HepG2 (cell line): ENCODE results near the gene PDE1C. TPM values are rescaled to one million over a fixed set of nuclear protein-coding genes. Genes with fewer than 3 reads are reported as not detected.

ENCODE experiments used
- ATAC-seq: fragments of 200-7000 bp; cut with Tn5 transposase; 3 replicates; pipeline ENCODE4 v1.9.1; 2020; ENCODE audit warnings: mild to moderate bottlenecking, moderate library complexity
- BruUV-seq: library from RNA; stranded (reverse); fragments of 400-500 nt; replicated peaks from 2 replicates; lab custom pipeline; 2021; lab: Mats Ljungman, UMichigan
- CTCF ChIA-PET: fragments of 300-600 bp; formaldehyde crosslinking; extraction: SDS; loops from one replicate; lab custom pipeline; 2021; ENCODE audit warnings: low total read pairs, inconsistent platforms, low intra/inter-chr PET ratio; lab: Yijun Ruan, JAX
- POLR2A ChIA-PET: fragments of 350-600 bp; sonication (Branson Sonifier 250); formaldehyde crosslinking; loops from one replicate; lab custom pipeline; 2020; ENCODE audit warnings: antibody characterized with exemption, inconsistent platforms; lab: Yijun Ruan, JAX
- DNase-seq: peaks from one replicate; pipeline ENCODE4 v3.0.0-alpha.2; 2015; ENCODE audit warnings: low spot score
- FAIRE-seq: peaks from 3 replicates; lab custom pipeline; 2011; peaks lifted over from hg19 to GRCh38; lab: Jason Lieb, UNC
- H2AFZ ChIP-seq: one replicate; pipeline ENCODE4 v1.6.1; 2011; ENCODE audit warnings: low read length, inconsistent platforms
- H3K27ac ChIP-seq: fragments of 300-600 bp; 3 replicates; pipeline ENCODE4 v1.8.0; 2011; ENCODE audit warnings: mixed run types, mild to moderate bottlenecking, mixed read lengths, low read length, inconsistent platforms; ENCODE audit not compliant: insufficient read depth; ENCODE audit errors: extremely low read length
- H3K27me3 ChIP-seq, 2 experiments: fragments of 200-600 bp in 1 of 2; 2 replicates in 1 of 2; 3 replicates in 1 of 2; pipeline versions ENCODE4 v1.6.0 to v1.8.0; 2011; ENCODE audit warnings: low read length in 2 of 2, mild to moderate bottlenecking in 2 of 2, moderate library complexity in 2 of 2, inconsistent platforms in 1 of 2; ENCODE audit not compliant: insufficient read depth in 2 of 2, control insufficient read depth in 1 of 2
- H3K36me3 ChIP-seq, 2 experiments: fragments of 200-600 bp in 1 of 2; replicated peaks in 1 of 2; 2 replicates in 1 of 2; 3 replicates in 1 of 2; pipeline versions ENCODE4 v1.5.1 to v1.8.0; 2011; ENCODE audit warnings: low read length in 2 of 2, inconsistent platforms in 1 of 2; ENCODE audit not compliant: insufficient read depth in 2 of 2, control insufficient read depth in 1 of 2
- H3K4me1 ChIP-seq: 2 replicates; pipeline ENCODE4 v1.5.1; 2012; ENCODE audit warnings: low read length, inconsistent platforms; ENCODE audit not compliant: insufficient read depth
- H3K4me2 ChIP-seq: 2 replicates; pipeline ENCODE4 v1.6.0; 2011; ENCODE audit warnings: low read depth, low read length, inconsistent platforms
- H3K4me3 ChIP-seq, 3 experiments: fragments of 200-600 bp in 1 of 3; sonication (generic), shearing (Covaris generic) in 1 of 3; replicated peaks in 1 of 3; 2 replicates each; pipeline ENCODE4 v1.5.1; 2011 to 2016; ENCODE audit warnings: low read length in 3 of 3, inconsistent platforms in 2 of 3, low read depth in 2 of 3, mild to moderate bottlenecking in 2 of 3, control low read depth in 1 of 3, mixed read lengths in 1 of 3; ENCODE audit not compliant: insufficient read depth in 1 of 3
- H3K79me2 ChIP-seq: one replicate; pipeline ENCODE4 v1.6.1; 2011; ENCODE audit warnings: low read length, inconsistent platforms; ENCODE audit not compliant: insufficient read depth
- H3K9ac ChIP-seq: 2 replicates; pipeline ENCODE4 v1.6.0; 2011; ENCODE audit warnings: mild to moderate bottlenecking, low read depth, low read length, inconsistent platforms; ENCODE audit not compliant: insufficient read depth
- H3K9me3 ChIP-seq: 2 replicates; pipeline ENCODE4 v1.5.1; 2012; ENCODE audit warnings: mild to moderate bottlenecking, low read length
- H4K20me1 ChIP-seq: 2 replicates; pipeline ENCODE4 v1.6.0; 2011; ENCODE audit warnings: inconsistent platforms, mild to moderate bottlenecking, low read length, moderate library complexity; ENCODE audit not compliant: insufficient read depth
- ATF1 ChIP-seq: IDR thresholded peaks from 2 replicates; pipeline ENCODE4 v1.6.1; 2016; ENCODE audit warnings: mild to moderate bottlenecking, control low read depth
- CEBPB ChIP-seq: IDR thresholded peaks from 2 replicates; pipeline ENCODE4 v1.6.1; 2011; ENCODE audit warnings: low read depth, low read length, improper control_type of control experiment, borderline replicate concordance
- IKZF4 ChIP-seq: sonication (generic); formaldehyde crosslinking; IDR thresholded peaks from 2 replicates; pipeline ENCODE4 v1.5.1; 2020; ENCODE audit warnings: borderline replicate concordance, mild to moderate bottlenecking, low read depth, missing genetic modification reagents; ENCODE audit errors: not compliant biosample characterization
- MBD4 ChIP-seq: IDR thresholded peaks from 2 replicates; pipeline ENCODE4 v1.6.1; 2012; ENCODE audit warnings: low read length, inconsistent platforms, borderline replicate concordance
- NFIC ChIP-seq: IDR thresholded peaks from 2 replicates; pipeline ENCODE4 v1.6.1; 2012; ENCODE audit warnings: mild to moderate bottlenecking, low read length, inconsistent platforms
- TAF1 ChIP-seq: sonication (generic); formaldehyde crosslinking; IDR thresholded peaks from 2 replicates; pipeline ENCODE4 v1.4.0; 2020; ENCODE audit warnings: missing genetic modification reagents
- U2AF1 ChIP-seq: fragments of 200-400 bp; formaldehyde crosslinking; optimal IDR thresholded peaks from 2 replicates; pipeline ENCODE3; 2017; ENCODE audit warnings: mild to moderate bottlenecking, low read depth, low read length
- ZFP1 ChIP-seq: IDR thresholded peaks from 2 replicates; pipeline ENCODE4 v1.6.1; 2016
- WGBS: methylation state at CpG from one replicate; pipeline ENCODE4 v1.1.6; 2017; ENCODE audit warnings: low lambda C conversion rate; 5-methylcytosine and 5-hydroxymethylcytosine counted together
- in situ Hi-C: cut with HindIII; loops from 2 replicates; pipeline ENCODE4 v1.10.0; 2017; ENCODE audit warnings: low pct_unique_long_range_greater_than_20kb; ENCODE audit not compliant: extremely low pct_ligation_motif_present
- intact Hi-C: fragments of 100-400 bp; cut with micrococcal nuclease; formaldehyde crosslinking; loops from one replicate; pipeline ENCODE4 v1.10.0; 2022; ENCODE audit not compliant: unreplicated experiment
- polyA plus RNA-seq, 8 experiments: library from polyadenylated mRNA; depleted of rRNA in 3 of 8; stranded (reverse) in 7 of 8; unstranded in 1 of 8; fragments of >200 nt; fragmentation: Illumina TruSeq in 4 of 8; extraction: Trizol in 4 of 8; gene quantifications; 2 replicates each; pipeline versions ENCODE4 v1.2.1 to v1.2.3, GENCODE V29; 2011 to 2016; ENCODE audit warnings: low read depth in 4 of 8, missing spikeins in 1 of 8, mixed read lengths in 1 of 8; ENCODE audit not compliant: insufficient read depth in 1 of 8
- total RNA-seq, 5 experiments: library from RNA; depleted of rRNA; stranded (reverse); fragments of >200 nt; fragmentation: Illumina TruSeq; extraction: Trizol; gene quantifications; 2 replicates each; pipeline ENCODE4 v1.2.3, GENCODE V29; 2016; ENCODE audit warnings: low read depth in 1 of 5
- TF ChIP-seq, protein P1 (sequence below): sonication (generic); formaldehyde crosslinking; IDR thresholded peaks from 2 replicates; pipeline ENCODE4 v1.9.0; 2022; ENCODE audit warnings: low read depth, missing genetic modification reagents
- TF ChIP-seq, protein P2 (sequence below): sonication (generic); formaldehyde crosslinking; IDR thresholded peaks from 2 replicates; pipeline ENCODE4 v1.4.0; 2020; ENCODE audit warnings: mild to moderate bottlenecking, low read depth, missing genetic modification reagents

The PDE1C gene
- total and polyA plus RNA-seq, 2 of the 13 experiments (the other 11 are each of a cell fraction or from before 2014, with no cell fraction given), result not detected

DNA sequence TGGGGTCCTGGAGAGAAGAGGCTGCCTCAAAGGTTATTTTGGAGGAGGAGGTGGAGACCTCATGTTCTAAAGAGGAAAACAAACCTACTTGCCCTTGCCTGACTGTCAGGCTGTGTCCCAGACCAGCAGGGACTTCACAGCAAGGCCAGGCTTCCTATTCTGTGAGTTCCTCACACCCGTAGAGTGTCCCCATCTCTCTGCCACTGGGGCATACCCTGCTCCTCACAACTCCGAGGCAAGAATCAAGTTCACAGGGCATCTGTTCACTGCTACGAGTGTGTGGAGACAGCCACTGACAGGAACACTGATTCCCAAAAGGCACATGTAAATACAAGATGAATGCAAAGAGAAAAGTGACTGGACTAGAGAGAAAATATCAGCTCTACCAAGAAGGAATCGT lies 38.0 kb downstream of the PDE1C start:
- ATAC-seq, result no peak
- H3K9ac ChIP-seq, result no peak overlapping the region
- CTCF ChIA-PET, result no interaction called here
- WGBS, result 2% methylated on average over 4 of the region's 4 CpGs
- no peak for FAIRE-seq
- no TSS peak for BruUV-seq
- no peaks in the 10 kb centered on the region for H3K36me3 ChIP-seq
- H2AFZ ChIP-seq, result no peak overlapping the region
- POLR2A ChIA-PET, result no interaction called here
- no peaks in the 10 kb centered on the region for H3K9me3 ChIP-seq
- H3K27ac ChIP-seq, result no peak overlapping the region
- H3K79me2 ChIP-seq, result no peaks in the 10 kb centered on the region
- TF ChIP-seq ATF1 (CRISPR knock-in tag) (no peak), IKZF4 (CRISPR knock-in tag) (no peak), TAF1 (CRISPR knock-in tag) (no peak), MBD4 (no peak), NFIC (no peak), U2AF1 (no peak), CEBPB (no peak), ZFP1 (CRISPR knock-in tag) (no peak)
- TF ChIP-seq, protein P1, sequence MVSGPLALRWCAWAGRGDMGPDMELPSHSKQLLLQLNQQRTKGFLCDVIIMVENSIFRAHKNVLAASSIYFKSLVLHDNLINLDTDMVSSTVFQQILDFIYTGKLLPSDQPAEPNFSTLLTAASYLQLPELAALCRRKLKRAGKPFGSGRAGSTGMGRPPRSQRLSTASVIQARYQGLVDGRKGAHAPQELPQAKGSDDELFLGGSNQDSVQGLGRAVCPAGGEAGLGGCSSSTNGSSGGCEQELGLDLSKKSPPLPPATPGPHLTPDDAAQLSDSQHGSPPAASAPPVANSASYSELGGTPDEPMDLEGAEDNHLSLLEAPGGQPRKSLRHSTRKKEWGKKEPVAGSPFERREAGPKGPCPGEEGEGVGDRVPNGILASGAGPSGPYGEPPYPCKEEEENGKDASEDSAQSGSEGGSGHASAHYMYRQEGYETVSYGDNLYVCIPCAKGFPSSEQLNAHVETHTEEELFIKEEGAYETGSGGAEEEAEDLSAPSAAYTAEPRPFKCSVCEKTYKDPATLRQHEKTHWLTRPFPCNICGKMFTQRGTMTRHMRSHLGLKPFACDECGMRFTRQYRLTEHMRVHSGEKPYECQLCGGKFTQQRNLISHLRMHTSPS (CRISPR knock-in tag), result no peak
- TF ChIP-seq, protein P2, sequence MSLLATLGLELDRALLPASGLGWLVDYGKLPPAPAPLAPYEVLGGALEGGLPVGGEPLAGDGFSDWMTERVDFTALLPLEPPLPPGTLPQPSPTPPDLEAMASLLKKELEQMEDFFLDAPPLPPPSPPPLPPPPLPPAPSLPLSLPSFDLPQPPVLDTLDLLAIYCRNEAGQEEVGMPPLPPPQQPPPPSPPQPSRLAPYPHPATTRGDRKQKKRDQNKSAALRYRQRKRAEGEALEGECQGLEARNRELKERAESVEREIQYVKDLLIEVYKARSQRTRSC, result no peak
- TF ChIP-seq, all 625 proteins: peak for 0
- H3K4me1 ChIP-seq, result no peaks in the 10 kb centered on the region
- no peaks in the 10 kb centered on the region for H4K20me1 ChIP-seq
- H3K4me3 ChIP-seq, result no peak overlapping the region
- H3K27me3 ChIP-seq, result no peaks in the 10 kb centered on the region
- in situ Hi-C loops (no loop called here), intact Hi-C loops (no loop called here)
- DNase-seq, result no peak
- H3K4me2 ChIP-seq, result no peak overlapping the region
